Activated CD4-positive, alpha-beta memory T cell treated with anti-CD3 and anti-CD28 coated beads for 36 hours (primary cell): ENCODE measurements around the gene ATL3. TPM values are rescaled to one million over a fixed set of nuclear protein-coding genes. Genes with fewer than 3 reads are reported as not detected.
A peak's percentile ranks its signal among the peaks of the same experiment; 100 is the strongest.

Experiments used
- CTCF ChIA-PET: fragments of 350-600 bp; sonication (Branson Sonifier 250); formaldehyde crosslinking; loops from one replicate; lab custom pipeline; 2021; ENCODE audit warnings: antibody characterized with exemption, inconsistent platforms; lab: Charles Lee
- POLR2A ChIA-PET: fragments of 350-600 bp; sonication (Branson Sonifier 250); formaldehyde crosslinking; loops from one replicate; lab custom pipeline; 2021; ENCODE audit warnings: antibody characterized with exemption; lab: Charles Lee
- DNase-seq: peaks from one replicate; pipeline ENCODE4 v3.0.0-alpha.2; 2020
- H3K27ac Mint-ChIP-seq: one replicate; pipeline ENCODE4 v1.8.0; 2021; ENCODE audit warnings: mixed read lengths
- H3K27me3 Mint-ChIP-seq: one replicate; pipeline ENCODE4 v1.8.0; 2021; ENCODE audit warnings: mixed read lengths
- H3K36me3 Mint-ChIP-seq: one replicate; pipeline ENCODE4 v1.8.0; 2021; ENCODE audit warnings: mixed read lengths
- H3K4me1 Mint-ChIP-seq: one replicate; pipeline ENCODE4 v1.8.0; 2021; ENCODE audit warnings: low read depth, mixed read lengths
- H3K4me3 Mint-ChIP-seq: one replicate; pipeline ENCODE4 v1.8.0; 2021; ENCODE audit warnings: mild to moderate bottlenecking, mixed read lengths
- H3K9me3 Mint-ChIP-seq: one replicate; pipeline ENCODE4 v1.8.0; 2021; ENCODE audit warnings: mixed read lengths
- intact Hi-C: fragments of 100-400 bp; cut with micrococcal nuclease; formaldehyde crosslinking; loops from one replicate; pipeline ENCODE4 v1.15.1; 2023
- total RNA-seq, 2 experiments: library from RNA; stranded (reverse); gene quantifications; one replicate each; pipeline ENCODE4 v1.2.3, GENCODE V29; 2021

ATL3 gene
- 10 to 100 TPM; 31.3 to 34.6 TPM for total RNA-seq

- H3K27me3 Mint-ChIP-seq: no peaks in the 10 kb centered on the region
- intact Hi-C loops: loop anchor here (1.0 to 5.0 kb wide), 2 partner anchors 10 to 141 kb away; partner anchors contain the start of genes RTN3 and SPINDOC
- POLR2A ChIA-PET: interaction anchor here (1.3 to 4.0 kb wide), 2 partner anchors 8 to 10 kb away, joined by 6 to 32 read pairs; partner anchors contain the start of gene RTN3
- H3K27ac Mint-ChIP-seq: peak within 1 kb of the TSS; percentile 90
- no peaks in the 10 kb centered on the region for H3K9me3 Mint-ChIP-seq
- CTCF ChIA-PET: interaction anchor here (1.0 to 3.7 kb wide), 6 partner anchors 10 to 96 kb away, joined by 3 to 19 read pairs (median 4); partner anchors contain the start of gene RTN3
- peaks cover 44% of the 10 kb centered on the region for H3K4me1 Mint-ChIP-seq
- peak; percentile 97 for DNase-seq
- H3K4me3 Mint-ChIP-seq: peak within 1 kb of the TSS; percentile 85
- H3K36me3 Mint-ChIP-seq: peaks cover 2% of the 10 kb centered on the region
Observed at GRCh38 chr11:63671322-63672155, at the start of gene ATL3. TSS of gene ATL3 (minus strand) at chr11:63671376. CDS start at chr11:63671335, 41 bp downstream.

GRCh38 chr11:63720611-63721010, 49.4 kb upstream of the ATL3 start:
- no peaks in the 10 kb centered on the region for H3K9me3 Mint-ChIP-seq
- no peak overlapping the region for H3K27ac Mint-ChIP-seq
- POLR2A ChIA-PET: no interaction called here
- H3K4me3 Mint-ChIP-seq: no peak overlapping the region
- intact Hi-C loops: no loop called here
- CTCF ChIA-PET: no interaction called here
- DNase-seq: no peak
- no peaks in the 10 kb centered on the region for H3K27me3 Mint-ChIP-seq
- H3K4me1 Mint-ChIP-seq: peaks cover 6% of the 10 kb centered on the region
- H3K36me3 Mint-ChIP-seq: peaks cover 3% of the 10 kb centered on the region

- DNase-seq: no peak
- intact Hi-C loops: no loop called here
- H3K4me3 Mint-ChIP-seq: no peak overlapping the region
- peaks cover 6% of the 10 kb centered on the region for H3K4me1 Mint-ChIP-seq
- no peaks in the 10 kb centered on the region for H3K27me3 Mint-ChIP-seq
- CTCF ChIA-PET: no interaction called here
- H3K36me3 Mint-ChIP-seq: peaks cover 3% of the 10 kb centered on the region
- H3K27ac Mint-ChIP-seq: no peak overlapping the region
- POLR2A ChIA-PET: no interaction called here
- H3K9me3 Mint-ChIP-seq: no peaks in the 10 kb centered on the region
Observed at GRCh38 chr11:63719987-63720386, 48.8 kb upstream of the ATL3 start.

DNA sequence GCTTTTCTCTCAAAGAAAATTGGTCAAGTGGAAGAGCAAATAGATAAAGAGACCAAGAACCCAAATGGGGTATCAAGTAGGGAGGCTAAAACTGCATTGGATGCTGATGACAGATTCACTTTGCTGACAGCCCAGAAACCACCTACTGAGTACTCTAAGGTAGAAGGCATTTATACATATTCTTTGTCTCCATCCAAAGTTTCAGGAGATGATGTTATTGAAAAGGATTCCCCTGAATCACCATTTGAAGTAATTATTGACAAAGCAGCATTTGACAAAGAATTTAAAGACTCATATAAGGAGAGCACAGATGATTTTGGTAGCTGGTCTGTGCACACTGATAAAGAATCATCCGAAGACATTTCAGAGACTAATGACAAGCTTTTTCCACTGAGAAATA, 47.8 kb upstream of the ATL3 start:
- ChIA-PET CTCF (no interaction called here), POLR2A (no interaction called here)
- no peaks in the 10 kb centered on the region for H3K27me3 Mint-ChIP-seq
- H3K9me3 Mint-ChIP-seq: no peaks in the 10 kb centered on the region
- no peak for DNase-seq
- H3K4me1 Mint-ChIP-seq: peaks cover 6% of the 10 kb centered on the region
- peaks cover 3% of the 10 kb centered on the region for H3K36me3 Mint-ChIP-seq
- intact Hi-C loops: no loop called here
- H3K27ac Mint-ChIP-seq: no peak overlapping the region
- H3K4me3 Mint-ChIP-seq: no peak overlapping the region

DNA sequence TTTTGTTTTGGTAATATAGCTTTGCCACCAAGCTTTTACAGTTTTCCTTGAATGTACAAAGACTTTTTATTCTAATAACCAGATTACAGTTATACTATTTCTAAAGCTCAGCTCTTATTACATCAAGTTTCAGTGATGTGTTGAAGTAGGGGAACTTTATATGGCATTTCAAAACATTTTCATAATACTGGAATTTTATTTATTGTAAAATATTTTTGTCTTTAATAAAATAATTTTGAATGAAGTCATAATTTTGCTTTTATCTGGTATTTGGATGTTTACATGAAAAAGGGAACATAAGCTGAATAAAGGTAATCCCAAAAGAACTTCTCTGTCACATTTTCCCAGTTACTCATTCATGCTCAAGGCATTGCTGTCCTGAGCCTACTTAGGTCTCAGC, 44.9 kb upstream of the ATL3 start:
- POLR2A ChIA-PET: no interaction called here
- CTCF ChIA-PET: interaction anchor here (1.6 to 3.7 kb wide), 2 partner anchors 23 to 77 kb away, joined by 5 to 14 read pairs; no protein-coding TSS in a partner anchor
- Mint-ChIP-seq H3K4me1 (peaks cover 6% of the 10 kb centered on the region), H3K9me3 (no peaks in the 10 kb centered on the region), H3K27ac (no peak overlapping the region), H3K36me3 (peaks cover 3% of the 10 kb centered on the region), H3K27me3 (no peaks in the 10 kb centered on the region), H3K4me3 (no peak overlapping the region)
- no peak for DNase-seq
- intact Hi-C loops: no loop called here

GRCh38 chr11:63713766-63714165, 42.6 kb upstream of the ATL3 start:
- no peak overlapping the region for H3K4me3 Mint-ChIP-seq
- H3K27ac Mint-ChIP-seq: no peak overlapping the region
- H3K27me3 Mint-ChIP-seq: no peaks in the 10 kb centered on the region
- H3K4me1 Mint-ChIP-seq: peaks cover 2% of the 10 kb centered on the region
- peaks cover 3% of the 10 kb centered on the region for H3K36me3 Mint-ChIP-seq
- no peaks in the 10 kb centered on the region for H3K9me3 Mint-ChIP-seq
- ChIA-PET POLR2A (no interaction called here), CTCF (no interaction called here)
- intact Hi-C loops: no loop called here
- no peak for DNase-seq

DNA sequence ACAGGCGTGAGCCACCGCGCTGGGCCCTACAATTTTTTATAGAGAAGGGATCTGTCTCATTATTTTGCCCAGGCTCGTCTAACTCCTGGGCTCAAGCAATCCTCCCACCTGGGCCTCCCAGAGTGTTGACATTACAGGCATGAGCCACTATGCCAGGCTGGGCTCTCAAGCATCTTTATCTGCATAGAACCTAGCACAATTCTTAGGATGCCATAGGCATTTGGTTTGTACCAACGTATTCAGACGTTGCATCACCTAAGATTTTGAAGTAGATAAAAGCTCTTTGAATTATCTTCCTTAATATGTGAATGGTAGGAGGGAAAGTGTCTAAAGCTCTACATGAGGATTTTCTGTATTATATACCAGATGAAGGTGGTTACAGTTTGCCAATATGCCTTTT, 40.7 kb upstream of the ATL3 start:
- Mint-ChIP-seq H3K27ac (no peak overlapping the region), H3K4me1 (no peaks in the 10 kb centered on the region), H3K9me3 (no peaks in the 10 kb centered on the region), H3K4me3 (no peak overlapping the region), H3K36me3 (peaks cover 1% of the 10 kb centered on the region), H3K27me3 (no peaks in the 10 kb centered on the region)
- ChIA-PET CTCF (no interaction called here), POLR2A (no interaction called here)
- DNase-seq: no peak
- intact Hi-C loops: no loop called here

GRCh38 chr11:63710476-63711217, 39.5 kb upstream of the ATL3 start:
- no peaks in the 10 kb centered on the region for H3K9me3 Mint-ChIP-seq
- H3K4me3 Mint-ChIP-seq: no peak overlapping the region
- no peak for DNase-seq
- ChIA-PET CTCF (interaction anchor here (0.7 kb wide), 1 partner anchor 306 kb away, joined by 3 read pairs; no protein-coding TSS in a partner anchor), POLR2A (no interaction called here)
- H3K36me3 Mint-ChIP-seq: peaks cover 1% of the 10 kb centered on the region
- no peak overlapping the region for H3K27ac Mint-ChIP-seq
- no peaks in the 10 kb centered on the region for H3K4me1 Mint-ChIP-seq
- intact Hi-C loops: no loop called here
- H3K27me3 Mint-ChIP-seq: no peaks in the 10 kb centered on the region

- POLR2A ChIA-PET: no interaction called here
- DNase-seq: no peak
- Mint-ChIP-seq H3K4me3 (no peak overlapping the region), H3K36me3 (peaks cover 1% of the 10 kb centered on the region), H3K27me3 (no peaks in the 10 kb centered on the region), H3K4me1 (no peaks in the 10 kb centered on the region), H3K27ac (no peak overlapping the region), H3K9me3 (no peaks in the 10 kb centered on the region)
- intact Hi-C loops: no loop called here
- CTCF ChIA-PET: no interaction called here
Observed at GRCh38 chr11:63709336-63709884, 38.2 kb upstream of the ATL3 start.

DNA sequence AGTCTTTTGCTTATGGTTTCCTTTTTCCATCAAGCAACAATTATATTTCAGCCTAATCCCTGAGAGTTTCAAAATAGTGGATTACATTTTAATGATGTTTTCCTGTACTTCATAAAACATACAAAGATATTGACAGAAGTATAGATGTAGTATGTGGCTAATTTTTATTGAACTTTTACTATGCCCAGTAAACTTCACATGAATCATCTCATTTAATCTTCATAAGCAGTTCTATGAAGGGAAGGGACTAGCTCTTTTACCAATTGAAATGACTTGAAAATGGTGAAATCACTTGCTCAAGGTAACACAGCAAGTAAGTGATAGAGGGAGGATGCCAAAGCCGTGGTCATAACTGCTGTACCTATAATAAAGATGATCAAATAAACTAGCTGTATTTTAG, 37.6 kb upstream of the ATL3 start:
- H3K4me1 Mint-ChIP-seq: no peaks in the 10 kb centered on the region
- intact Hi-C loops: no loop called here

GRCh38 chr11:63705526-63705925, 34.4 kb upstream of the ATL3 start:
- intact Hi-C loops: no loop called here
- DNase-seq: no peak
- H3K4me1 Mint-ChIP-seq: no peaks in the 10 kb centered on the region
- H3K4me3 Mint-ChIP-seq: no peak overlapping the region
- H3K27ac Mint-ChIP-seq: no peak overlapping the region
- H3K9me3 Mint-ChIP-seq: no peaks in the 10 kb centered on the region
- H3K27me3 Mint-ChIP-seq: no peaks in the 10 kb centered on the region
- POLR2A ChIA-PET: no interaction called here
- CTCF ChIA-PET: no interaction called here
- H3K36me3 Mint-ChIP-seq: peaks cover 1% of the 10 kb centered on the region

More for the DNA sequence above, 37.6 kb upstream of the ATL3 start:
- CTCF ChIA-PET: no interaction called here
- DNase-seq: no peak
- POLR2A ChIA-PET: no interaction called here
- no peak overlapping the region for H3K4me3 Mint-ChIP-seq
- peaks cover 1% of the 10 kb centered on the region for H3K36me3 Mint-ChIP-seq
- H3K27ac Mint-ChIP-seq: no peak overlapping the region
- H3K27me3 Mint-ChIP-seq: no peaks in the 10 kb centered on the region
- no peaks in the 10 kb centered on the region for H3K9me3 Mint-ChIP-seq

DNA sequence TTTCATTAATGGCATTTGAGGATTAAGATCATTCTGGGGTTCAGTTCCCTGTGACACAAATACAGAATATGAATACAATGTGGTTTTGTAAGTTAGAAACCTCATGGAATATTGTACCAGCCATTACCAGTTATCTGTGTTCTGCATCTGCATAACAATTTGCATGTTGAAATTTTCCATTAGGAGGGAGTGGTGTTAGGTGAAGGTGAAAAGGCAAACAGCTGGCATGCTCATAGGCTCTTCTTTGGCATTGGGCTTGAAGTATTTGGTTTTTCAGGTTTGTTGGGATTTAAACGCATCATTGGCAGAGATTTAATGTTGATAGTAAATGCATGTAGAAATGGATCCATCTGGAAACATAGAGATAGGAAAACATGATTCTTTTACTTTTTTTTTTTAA, 28.7 kb upstream of the ATL3 start:
- Mint-ChIP-seq H3K9me3 (no peaks in the 10 kb centered on the region), H3K27ac (no peak overlapping the region), H3K36me3 (no peaks in the 10 kb centered on the region), H3K4me3 (no peak overlapping the region), H3K4me1 (peaks cover 3% of the 10 kb centered on the region), H3K27me3 (no peaks in the 10 kb centered on the region)
- intact Hi-C loops: no loop called here
- POLR2A ChIA-PET: no interaction called here
- CTCF ChIA-PET: interaction anchor here (1.0 to 2.0 kb wide), 3 partner anchors 39 to 139 kb away, joined by 3 to 5 read pairs (median 3); no protein-coding TSS in a partner anchor
- no peak for DNase-seq
